CD4-positive, alpha-beta T cell (primary cell): Measurements from ENCODE around the gene STX18. TPM values are rescaled to one million over a fixed set of nuclear protein-coding genes. Genes with fewer than 3 reads are reported as not detected.

ENCODE experiments used
- ATAC-seq: fragments of 200-7000 bp; cut with Tn5 transposase; one replicate; pipeline ENCODE4 v1.10.0; 2022; ENCODE audit warnings: mild to moderate bottlenecking; ENCODE audit not compliant: poor library complexity
- CTCF ChIA-PET: fragments of 350-600 bp; sonication (Branson Sonifier 250); formaldehyde crosslinking; loops from one replicate; lab custom pipeline; 2021; ENCODE audit warnings: antibody characterized with exemption, inconsistent platforms; lab: Charles Lee
- POLR2A ChIA-PET: fragments of 350-600 bp; sonication (Branson Sonifier 250); formaldehyde crosslinking; loops from one replicate; lab custom pipeline; 2021; ENCODE audit warnings: antibody characterized with exemption, inconsistent platforms; lab: Charles Lee
- DNase-seq, 14 experiments: peaks; one replicate each; pipeline ENCODE4 v3.0.0-alpha.2; 2013 to 2020; ENCODE audit warnings: mixed read lengths in 2 of 14
- H3K27ac ChIP-seq, 2 donors: one replicate each; pipeline versions ENCODE4 v1.5.1 to v1.7.0; 2013; ENCODE audit warnings: low read length in 2 of 2, low read depth in 1 of 2, mild to moderate bottlenecking in 1 of 2
- H3K27me3 ChIP-seq, 2 experiments: 1 replicate in 1 of 2; 2 replicates in 1 of 2; pipeline versions ENCODE4 v1.6.1 to v1.7.0; 2013; ENCODE audit warnings: low read length in 2 of 2, control low read depth in 1 of 2, mild to moderate bottlenecking in 1 of 2, moderate library complexity in 1 of 2; ENCODE audit not compliant: insufficient read depth in 2 of 2, control insufficient read depth in 1 of 2
- H3K36me3 ChIP-seq: one replicate; pipeline ENCODE4 v1.6.1; 2013; ENCODE audit warnings: low read length, control low read depth; ENCODE audit not compliant: insufficient read depth
- H3K4me1 ChIP-seq: one replicate; pipeline ENCODE4 v1.6.1; 2013; ENCODE audit warnings: low read length, control low read depth; ENCODE audit not compliant: insufficient read depth
- H3K4me3 ChIP-seq: one replicate; pipeline ENCODE4 v1.5.1; 2013; ENCODE audit warnings: mild to moderate bottlenecking, low read length, moderate library complexity
- H3K9me3 ChIP-seq, 2 experiments: 1 replicate in 1 of 2; 2 replicates in 1 of 2; pipeline versions ENCODE4 v1.6.1 to v1.7.0; 2013; ENCODE audit warnings: low read length in 2 of 2, mild to moderate bottlenecking in 2 of 2, control low read depth in 1 of 2, moderate library complexity in 1 of 2; ENCODE audit not compliant: control insufficient read depth in 1 of 2, insufficient read depth in 1 of 2
- H3K27ac Mint-ChIP-seq: one replicate; pipeline ENCODE4 v1.8.0; 2020; ENCODE audit warnings: mixed read lengths
- H3K27me3 Mint-ChIP-seq: one replicate; pipeline ENCODE4 v1.8.0; 2021; ENCODE audit warnings: mixed read lengths
- H3K36me3 Mint-ChIP-seq: one replicate; pipeline ENCODE4 v1.8.0; 2021; ENCODE audit warnings: low read depth, mixed read lengths
- H3K4me1 Mint-ChIP-seq: one replicate; pipeline ENCODE4 v1.8.0; 2021; ENCODE audit warnings: low read depth, mixed read lengths
- H3K4me3 Mint-ChIP-seq: one replicate; pipeline ENCODE4 v1.8.0; 2020; ENCODE audit warnings: mild to moderate bottlenecking, mixed read lengths
- H3K9me3 Mint-ChIP-seq: one replicate; pipeline ENCODE4 v1.8.0; 2020; ENCODE audit warnings: mixed read lengths
- intact Hi-C, 2 experiments: fragments of 100-400 bp; cut with DNase I in 1 of 2; cut with micrococcal nuclease in 1 of 2; formaldehyde crosslinking; loops; one replicate each; pipeline versions ENCODE4 v1.15.1 to v1.9.0; 2023 to 2025; cut with DNase I, micrococcal nuclease
- total RNA-seq, 174 experiments: library from RNA in 2 of 174; stranded (reverse) in 2 of 174; gene quantifications; one replicate each; pipeline ENCODE4 v1.2.3 and lab custom pipeline; 2021 to 2026
- TF ChIP-seq, protein P1 (sequence below): fragments of 200-600 bp; IDR thresholded peaks from one replicate; pipeline ENCODE4 v1.8.0; 2022; ENCODE audit warnings: antibody characterized with exemption, mild to moderate bottlenecking

Gene STX18
- total RNA-seq, 2 experiments from 2014 or later = 15.2 to 15.5 TPM

GRCh38 chr4:4488405-4489404, 53.1 kb downstream of the STX18 start:
- Mint-ChIP-seq H3K36me3 (no peaks in the 10 kb centered on the region), H3K4me3 (no peak overlapping the region), H3K9me3 (no peaks in the 10 kb centered on the region), H3K27me3 (no peaks in the 10 kb centered on the region), H3K4me1 (peaks cover 5% of the 10 kb centered on the region), H3K27ac (no peak overlapping the region)
- Histone ChIP-seq H3K36me3 (no peaks in the 10 kb centered on the region), H3K27ac (no peak overlapping the region), H3K9me3 (no peaks in the 10 kb centered on the region), H3K4me1 (no peaks in the 10 kb centered on the region), H3K4me3 (no peak overlapping the region), H3K27me3 (no peaks in the 10 kb centered on the region)
- CTCF ChIA-PET = interaction anchor here (0.7 to 1.5 kb wide), 6 partner anchors 9 to 54 kb away, joined by 3 to 5 read pairs (median 3); no protein-coding TSS in a partner anchor
- TF ChIP-seq, protein P1, sequence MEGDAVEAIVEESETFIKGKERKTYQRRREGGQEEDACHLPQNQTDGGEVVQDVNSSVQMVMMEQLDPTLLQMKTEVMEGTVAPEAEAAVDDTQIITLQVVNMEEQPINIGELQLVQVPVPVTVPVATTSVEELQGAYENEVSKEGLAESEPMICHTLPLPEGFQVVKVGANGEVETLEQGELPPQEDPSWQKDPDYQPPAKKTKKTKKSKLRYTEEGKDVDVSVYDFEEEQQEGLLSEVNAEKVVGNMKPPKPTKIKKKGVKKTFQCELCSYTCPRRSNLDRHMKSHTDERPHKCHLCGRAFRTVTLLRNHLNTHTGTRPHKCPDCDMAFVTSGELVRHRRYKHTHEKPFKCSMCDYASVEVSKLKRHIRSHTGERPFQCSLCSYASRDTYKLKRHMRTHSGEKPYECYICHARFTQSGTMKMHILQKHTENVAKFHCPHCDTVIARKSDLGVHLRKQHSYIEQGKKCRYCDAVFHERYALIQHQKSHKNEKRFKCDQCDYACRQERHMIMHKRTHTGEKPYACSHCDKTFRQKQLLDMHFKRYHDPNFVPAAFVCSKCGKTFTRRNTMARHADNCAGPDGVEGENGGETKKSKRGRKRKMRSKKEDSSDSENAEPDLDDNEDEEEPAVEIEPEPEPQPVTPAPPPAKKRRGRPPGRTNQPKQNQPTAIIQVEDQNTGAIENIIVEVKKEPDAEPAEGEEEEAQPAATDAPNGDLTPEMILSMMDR = peak; percentile 97
- DNase-seq (peak; percentile 47 to 83 (median 58)), ATAC-seq (peak; percentile 95)
- POLR2A ChIA-PET = no interaction called here
- intact Hi-C loops = loop anchor here (1.0 to 5.0 kb wide), 7 partner anchors 87 to 1325 kb away; no protein-coding TSS in a partner anchor

GRCh38 chr4:4486969-4487368, 54.9 kb downstream of the STX18 start:
- H3K27ac Mint-ChIP-seq = no peak overlapping the region

GRCh38 chr4:4485806-4486205, 56.0 kb downstream of the STX18 start:
- no peaks in the 10 kb centered on the region for H3K4me1 ChIP-seq
- no peaks in the 10 kb centered on the region for H3K9me3 ChIP-seq
- H3K9me3 Mint-ChIP-seq = no peaks in the 10 kb centered on the region
- H3K36me3 Mint-ChIP-seq = no peaks in the 10 kb centered on the region
- no peaks in the 10 kb centered on the region for H3K36me3 ChIP-seq
- no peak overlapping the region for H3K27ac ChIP-seq
- DNase-seq (no peak), ATAC-seq (no peak)
- H3K27me3 Mint-ChIP-seq = no peaks in the 10 kb centered on the region
- H3K4me3 Mint-ChIP-seq = no peak overlapping the region
- TF ChIP-seq, protein P1 = no peak
- H3K27me3 ChIP-seq = no peaks in the 10 kb centered on the region
- intact Hi-C loops = loop anchor here (5.0 kb wide), 2 partner anchors 506 to 1326 kb away; no protein-coding TSS in a partner anchor
- ChIA-PET CTCF (no interaction called here), POLR2A (no interaction called here)
- no peak overlapping the region for H3K27ac Mint-ChIP-seq
- H3K4me1 Mint-ChIP-seq = peaks cover 7% of the 10 kb centered on the region
- H3K4me3 ChIP-seq = no peak overlapping the region

More at GRCh38 chr4:4486969-4487368, 54.9 kb downstream of the STX18 start:
- intact Hi-C loops = loop anchor here (5.0 kb wide), 2 partner anchors 505 to 1325 kb away; no protein-coding TSS in a partner anchor
- Mint-ChIP-seq H3K4me1 (peaks cover 7% of the 10 kb centered on the region), H3K4me3 (no peak overlapping the region), H3K27me3 (no peaks in the 10 kb centered on the region), H3K36me3 (no peaks in the 10 kb centered on the region), H3K9me3 (no peaks in the 10 kb centered on the region)
- H3K4me1 ChIP-seq = no peaks in the 10 kb centered on the region
- CTCF ChIA-PET = interaction anchor here (1.2 kb wide), 1 partner anchor 1326 kb away, joined by 3 read pairs; no protein-coding TSS in a partner anchor
- no peak overlapping the region for H3K27ac ChIP-seq
- TF ChIP-seq, protein P1 = no peak
- H3K27me3 ChIP-seq = no peaks in the 10 kb centered on the region
- POLR2A ChIA-PET = no interaction called here
- H3K9me3 ChIP-seq = no peaks in the 10 kb centered on the region
- DNase-seq (no peak), ATAC-seq (no peak)
- H3K36me3 ChIP-seq = no peaks in the 10 kb centered on the region
- no peak overlapping the region for H3K4me3 ChIP-seq
